ENCODE data around the gene NCKAP5. TPM values are rescaled to one million over a fixed set of nuclear protein-coding genes. Genes with fewer than 3 reads are reported as not detected.

Gene NCKAP5
- 2.4 TPM for polyA plus RNA-seq (2013, experiment 1 of 4)
- 1.8 TPM for polyA plus RNA-seq (2013, experiment 2 of 4)
- polyA plus RNA-seq (2013, experiment 3 of 4): 1.2 TPM
- polyA plus RNA-seq (2013, experiment 4 of 4): 1.4 TPM

GRCh38 chr2:133568172-133568571 lies at the start of gene NCKAP5:
Gene NCKAP5 (minus strand): TSS chr2:133568463. CDS start chr2:133517526, 50,937 bp downstream.
- H3K36me3 ChIP-seq (ENCODE audit: control insufficient read depth, insufficient read depth, low read length): no peaks in the 10 kb centered on the region
- 18 to 19% methylated on average over 12 of the region's 12 CpGs for WGBS, 2 experiments
- peaks cover 27% of the 10 kb centered on the region for H3K4me1 ChIP-seq (ENCODE audit: control insufficient read depth, insufficient read depth, low read length)
- no peak within 1 kb of the TSS for H3K27ac ChIP-seq (ENCODE audit: insufficient read depth, low read depth, low read length, poor library complexity, severe bottlenecking)
- no peaks in the 10 kb centered on the region for H3K9me3 ChIP-seq (ENCODE audit: control insufficient read depth, low read length)
- no peaks in the 10 kb centered on the region for H3K27me3 ChIP-seq (ENCODE audit: control insufficient read depth, insufficient read depth, low read length, poor library complexity, severe bottlenecking)
- H3K4me3 ChIP-seq (ENCODE audit: insufficient read depth, low read depth, low read length): no peak within 1 kb of the TSS

GRCh38 chr2:133609664-133610063 lies 41.4 kb upstream of the NCKAP5 start:
- Histone ChIP-seq H3K36me3 (ENCODE audit: control insufficient read depth, insufficient read depth, low read length) (no peaks in the 10 kb centered on the region), H3K4me3 (ENCODE audit: insufficient read depth, low read depth, low read length) (no peak overlapping the region), H3K27me3 (ENCODE audit: control insufficient read depth, insufficient read depth, low read length, poor library complexity, severe bottlenecking) (no peaks in the 10 kb centered on the region), H3K9me3 (ENCODE audit: control insufficient read depth, low read length) (no peaks in the 10 kb centered on the region), H3K27ac (ENCODE audit: insufficient read depth, low read depth, low read length, poor library complexity, severe bottlenecking) (no peak overlapping the region), H3K4me1 (ENCODE audit: control insufficient read depth, insufficient read depth, low read length) (peaks cover 15% of the 10 kb centered on the region)

- Histone ChIP-seq H3K27ac (ENCODE audit: insufficient read depth, low read depth, low read length, poor library complexity, severe bottlenecking) (no peak overlapping the region), H3K27me3 (ENCODE audit: control insufficient read depth, insufficient read depth, low read length, poor library complexity, severe bottlenecking) (no peaks in the 10 kb centered on the region)
- 90 to 94% methylated on average over 1 of the region's 1 CpG for WGBS, 2 experiments
Observed at GRCh38 chr2:133608291-133608690, 40.0 kb upstream of the NCKAP5 start.

GRCh38 chr2:133607679-133608078 lies 39.4 kb upstream of the NCKAP5 start:
- Histone ChIP-seq H3K9me3 (ENCODE audit: control insufficient read depth, low read length) (no peaks in the 10 kb centered on the region), H3K4me3 (ENCODE audit: insufficient read depth, low read depth, low read length) (no peak overlapping the region), H3K27ac (ENCODE audit: insufficient read depth, low read depth, low read length, poor library complexity, severe bottlenecking) (no peak overlapping the region), H3K27me3 (ENCODE audit: control insufficient read depth, insufficient read depth, low read length, poor library complexity, severe bottlenecking) (no peaks in the 10 kb centered on the region), H3K4me1 (ENCODE audit: control insufficient read depth, insufficient read depth, low read length) (peaks cover 17% of the 10 kb centered on the region), H3K36me3 (ENCODE audit: control insufficient read depth, insufficient read depth, low read length) (no peaks in the 10 kb centered on the region)
- WGBS, 2 experiments: 93 to 100% methylated on average over 1 of the region's 1 CpG

More at GRCh38 chr2:133608291-133608690, 40.0 kb upstream of the NCKAP5 start:
- Histone ChIP-seq H3K9me3 (ENCODE audit: control insufficient read depth, low read length) (no peaks in the 10 kb centered on the region), H3K4me3 (ENCODE audit: insufficient read depth, low read depth, low read length) (no peak overlapping the region), H3K36me3 (ENCODE audit: control insufficient read depth, insufficient read depth, low read length) (no peaks in the 10 kb centered on the region), H3K4me1 (ENCODE audit: control insufficient read depth, insufficient read depth, low read length) (peaks cover 17% of the 10 kb centered on the region)

- Histone ChIP-seq H3K36me3 (ENCODE audit: control insufficient read depth, insufficient read depth, low read length) (no peaks in the 10 kb centered on the region), H3K27ac (ENCODE audit: insufficient read depth, low read depth, low read length, poor library complexity, severe bottlenecking) (no peak overlapping the region), H3K4me3 (ENCODE audit: insufficient read depth, low read depth, low read length) (no peak overlapping the region), H3K27me3 (ENCODE audit: control insufficient read depth, insufficient read depth, low read length, poor library complexity, severe bottlenecking) (no peaks in the 10 kb centered on the region), H3K9me3 (ENCODE audit: control insufficient read depth, low read length) (no peaks in the 10 kb centered on the region), H3K4me1 (ENCODE audit: control insufficient read depth, insufficient read depth, low read length) (peaks cover 20% of the 10 kb centered on the region)
- WGBS, 2 experiments: 91 to 94% methylated on average over 1 of the region's 1 CpG
Observed at GRCh38 chr2:133606616-133607015, 38.4 kb upstream of the NCKAP5 start.

GRCh38 chr2:133605766-133606137 lies 37.5 kb upstream of the NCKAP5 start:
- Histone ChIP-seq H3K27ac (ENCODE audit: insufficient read depth, low read depth, low read length, poor library complexity, severe bottlenecking) (no peak overlapping the region), H3K27me3 (ENCODE audit: control insufficient read depth, insufficient read depth, low read length, poor library complexity, severe bottlenecking) (no peaks in the 10 kb centered on the region), H3K4me3 (ENCODE audit: insufficient read depth, low read depth, low read length) (no peak overlapping the region), H3K36me3 (ENCODE audit: control insufficient read depth, insufficient read depth, low read length) (no peaks in the 10 kb centered on the region), H3K4me1 (ENCODE audit: control insufficient read depth, insufficient read depth, low read length) (peaks cover 20% of the 10 kb centered on the region), H3K9me3 (ENCODE audit: control insufficient read depth, low read length) (no peaks in the 10 kb centered on the region)
- no CpG with 5 or more reads among the region's 1 CpG for WGBS, 2 experiments

GRCh38 chr2:133605011-133605765 lies 36.9 kb upstream of the NCKAP5 start:
- H3K9me3 ChIP-seq (ENCODE audit: control insufficient read depth, low read length): no peaks in the 10 kb centered on the region
- H3K27me3 ChIP-seq (ENCODE audit: control insufficient read depth, insufficient read depth, low read length, poor library complexity, severe bottlenecking): no peaks in the 10 kb centered on the region
- no peak overlapping the region for H3K4me3 ChIP-seq (ENCODE audit: insufficient read depth, low read depth, low read length)
- H3K4me1 ChIP-seq (ENCODE audit: control insufficient read depth, insufficient read depth, low read length): peaks cover 19% of the 10 kb centered on the region
- no peak overlapping the region for H3K27ac ChIP-seq (ENCODE audit: insufficient read depth, low read depth, low read length, poor library complexity, severe bottlenecking)
- 48 to 52% methylated on average over 7 of the region's 7 CpGs for WGBS, 2 experiments
- no peaks in the 10 kb centered on the region for H3K36me3 ChIP-seq (ENCODE audit: control insufficient read depth, insufficient read depth, low read length)

- H3K36me3 ChIP-seq (ENCODE audit: control insufficient read depth, insufficient read depth, low read length): no peaks in the 10 kb centered on the region
- no peaks in the 10 kb centered on the region for H3K27me3 ChIP-seq (ENCODE audit: control insufficient read depth, insufficient read depth, low read length, poor library complexity, severe bottlenecking)
- no peak overlapping the region for H3K4me3 ChIP-seq (ENCODE audit: insufficient read depth, low read depth, low read length)
- H3K27ac ChIP-seq (ENCODE audit: insufficient read depth, low read depth, low read length, poor library complexity, severe bottlenecking): no peak overlapping the region
- peaks cover 24% of the 10 kb centered on the region for H3K4me1 ChIP-seq (ENCODE audit: control insufficient read depth, insufficient read depth, low read length)
- H3K9me3 ChIP-seq (ENCODE audit: control insufficient read depth, low read length): no peaks in the 10 kb centered on the region
- WGBS, 2 experiments: 90 to 92% methylated on average over 10 of the region's 10 CpGs
Observed at GRCh38 chr2:133603109-133603508, 34.8 kb upstream of the NCKAP5 start.

GRCh38 chr2:133602538-133602937 lies 34.3 kb upstream of the NCKAP5 start:
- Histone ChIP-seq H3K27me3 (ENCODE audit: control insufficient read depth, insufficient read depth, low read length, poor library complexity, severe bottlenecking) (no peaks in the 10 kb centered on the region), H3K36me3 (ENCODE audit: control insufficient read depth, insufficient read depth, low read length) (no peaks in the 10 kb centered on the region), H3K4me1 (ENCODE audit: control insufficient read depth, insufficient read depth, low read length) (peaks cover 24% of the 10 kb centered on the region), H3K9me3 (ENCODE audit: control insufficient read depth, low read length) (no peaks in the 10 kb centered on the region), H3K27ac (ENCODE audit: insufficient read depth, low read depth, low read length, poor library complexity, severe bottlenecking) (no peak overlapping the region), H3K4me3 (ENCODE audit: insufficient read depth, low read depth, low read length) (no peak overlapping the region)
- WGBS, 2 experiments: 92 to 94% methylated on average over 4 of the region's 4 CpGs

- Histone ChIP-seq H3K27me3 (ENCODE audit: control insufficient read depth, insufficient read depth, low read length, poor library complexity, severe bottlenecking) (no peaks in the 10 kb centered on the region), H3K4me3 (ENCODE audit: insufficient read depth, low read depth, low read length) (no peak overlapping the region), H3K9me3 (ENCODE audit: control insufficient read depth, low read length) (no peaks in the 10 kb centered on the region), H3K27ac (ENCODE audit: insufficient read depth, low read depth, low read length, poor library complexity, severe bottlenecking) (peak overlapping the region; percentile 47), H3K4me1 (ENCODE audit: control insufficient read depth, insufficient read depth, low read length) (peaks cover 23% of the 10 kb centered on the region), H3K36me3 (ENCODE audit: control insufficient read depth, insufficient read depth, low read length) (no peaks in the 10 kb centered on the region)
- WGBS, 2 experiments: 74 to 77% methylated on average over 13 of the region's 13 CpGs
Observed at GRCh38 chr2:133600266-133600928, 32.1 kb upstream of the NCKAP5 start.
